ENCODE results near the gene EGF.

DNA sequence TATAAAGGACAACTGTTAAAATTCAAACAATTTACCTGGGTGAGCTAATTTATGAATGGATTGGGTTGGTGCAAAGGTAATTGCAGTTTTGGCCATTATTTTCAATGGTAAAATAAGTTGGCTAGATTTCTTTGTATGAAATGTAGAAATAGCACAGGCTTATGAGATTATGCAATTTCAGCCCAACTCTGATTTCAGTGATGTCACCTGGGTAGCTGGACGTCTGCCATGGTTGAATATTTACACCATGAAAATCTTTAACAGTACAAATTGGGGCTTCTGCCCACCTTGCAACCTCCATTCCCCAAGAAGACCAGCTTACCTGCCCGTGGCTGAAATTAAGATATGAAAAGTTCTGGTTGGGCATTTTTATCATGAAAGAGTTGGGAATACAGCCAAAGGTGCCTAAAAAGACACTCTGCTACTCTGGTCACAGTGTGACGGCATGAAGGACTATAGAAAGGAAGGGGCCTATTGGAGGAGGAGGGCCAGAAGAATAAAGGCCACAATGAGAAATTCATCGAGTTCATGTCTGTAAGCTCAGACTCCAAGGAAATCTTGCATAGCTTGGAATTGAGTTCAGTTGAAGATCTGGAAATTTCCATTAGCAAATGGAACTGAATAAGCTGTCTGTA lies 29.7 kb downstream of the EGF start:
- TF ChIP-seq SMC3 (IDR thresholded peaks at IDR 0.05) (no peak), CTCF (IDR thresholded peaks at IDR 0.05) (no peak), MAZ (IDR thresholded peaks at IDR 0.05; ENCODE audit: borderline replicate concordance, low read depth, low read length) (no peak), MYC (IDR thresholded peaks at IDR 0.05; ENCODE audit: borderline replicate concordance, low read length) (no peak), CHD2 (IDR thresholded peaks at IDR 0.05; ENCODE audit: low read length, partially characterized antibody) (no peak)
